HCT116 (cell line): ENCODE measurements around the gene RTL10.

ENCODE experiments used
- CEBPB ChIP-seq: IDR thresholded peaks from 2 replicates; pipeline ENCODE4 v1.6.1; 2012; ENCODE audit warnings: low read depth
- EGR1 ChIP-seq: IDR thresholded peaks from 2 replicates; pipeline ENCODE4 v1.6.1; 2012; ENCODE audit warnings: low read depth
- EZH2phosphoT487 ChIP-seq: fragments of 200-600 bp; IDR thresholded peaks from 2 replicates; pipeline ENCODE4 v1.6.1; 2018; ENCODE audit warnings: antibody characterized with exemption, borderline replicate concordance
- POLR2A ChIP-seq: IDR thresholded peaks from 2 replicates; pipeline ENCODE4 v1.7.0; 2011; ENCODE audit warnings: borderline replicate concordance; ENCODE audit not compliant: insufficient read depth, insufficient read length; ENCODE audit errors: extremely low read depth
- POLR2AphosphoS5 ChIP-seq: IDR thresholded peaks from 2 replicates; pipeline ENCODE4 v1.6.1; 2011; ENCODE audit warnings: mild to moderate bottlenecking, low read depth, low read length, moderate library complexity
- REST ChIP-seq: IDR thresholded peaks from 2 replicates; pipeline ENCODE4 v1.6.1; 2012; ENCODE audit warnings: low read depth
- SIN3A ChIP-seq: IDR thresholded peaks from 2 replicates; pipeline ENCODE4 v1.6.1; 2012; ENCODE audit warnings: low read depth
- TF ChIP-seq, protein P1 (sequence below), 3 experiments: fragments of 200-600 bp in 1 of 3; sonication (generic) in 1 of 3; IDR thresholded peaks in 2 of 3; conservative IDR thresholded peaks in 1 of 3; 2 replicates each; pipeline ENCODE4 v1.5.1; 2012 to 2017; ENCODE audit warnings: low read depth in 2 of 3, low read length in 2 of 3, antibody characterized with exemption in 1 of 3, borderline replicate concordance in 1 of 3, control low read depth in 1 of 3, mild to moderate bottlenecking in 1 of 3, mixed read lengths in 1 of 3, mixed run types in 1 of 3, moderate library complexity in 1 of 3; ENCODE audit not compliant: insufficient read depth in 1 of 3

DNA sequence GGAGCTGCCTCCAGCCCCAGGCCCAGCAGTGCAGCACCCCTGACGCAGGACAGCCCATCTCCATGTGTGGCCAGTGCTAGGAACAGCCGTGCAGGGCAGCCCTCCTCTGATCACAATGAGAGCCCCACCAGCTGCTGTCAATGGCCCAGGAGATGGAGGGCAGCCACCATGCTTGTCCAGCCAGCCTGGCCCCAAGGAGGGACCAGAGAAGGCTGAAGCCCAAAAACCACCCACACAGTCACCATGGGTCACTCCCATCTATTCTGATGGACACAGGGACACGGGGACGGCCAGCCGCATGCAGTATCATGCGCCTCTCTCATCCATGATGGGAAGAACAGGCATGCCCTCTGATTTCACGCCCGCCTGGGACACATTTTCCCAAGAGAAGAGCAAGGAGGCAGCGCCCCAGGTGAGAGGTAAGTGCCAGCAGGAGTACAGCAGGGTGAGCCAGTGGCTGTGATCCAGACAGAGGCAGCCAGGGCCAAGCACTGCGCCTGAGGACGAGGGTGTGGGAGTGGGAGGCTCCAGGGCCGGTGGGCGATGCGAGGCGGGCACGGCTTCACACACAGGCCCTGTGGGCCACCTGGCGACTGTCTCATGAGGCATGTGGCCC, 33.6 kb upstream of the RTL10 start:
- TF ChIP-seq POLR2AphosphoS5 = no peak
- TF ChIP-seq SIN3A = no peak
- no peak for TF ChIP-seq CEBPB
- no peak for TF ChIP-seq REST
- TF ChIP-seq POLR2A = no peak
- TF ChIP-seq, protein P1, sequence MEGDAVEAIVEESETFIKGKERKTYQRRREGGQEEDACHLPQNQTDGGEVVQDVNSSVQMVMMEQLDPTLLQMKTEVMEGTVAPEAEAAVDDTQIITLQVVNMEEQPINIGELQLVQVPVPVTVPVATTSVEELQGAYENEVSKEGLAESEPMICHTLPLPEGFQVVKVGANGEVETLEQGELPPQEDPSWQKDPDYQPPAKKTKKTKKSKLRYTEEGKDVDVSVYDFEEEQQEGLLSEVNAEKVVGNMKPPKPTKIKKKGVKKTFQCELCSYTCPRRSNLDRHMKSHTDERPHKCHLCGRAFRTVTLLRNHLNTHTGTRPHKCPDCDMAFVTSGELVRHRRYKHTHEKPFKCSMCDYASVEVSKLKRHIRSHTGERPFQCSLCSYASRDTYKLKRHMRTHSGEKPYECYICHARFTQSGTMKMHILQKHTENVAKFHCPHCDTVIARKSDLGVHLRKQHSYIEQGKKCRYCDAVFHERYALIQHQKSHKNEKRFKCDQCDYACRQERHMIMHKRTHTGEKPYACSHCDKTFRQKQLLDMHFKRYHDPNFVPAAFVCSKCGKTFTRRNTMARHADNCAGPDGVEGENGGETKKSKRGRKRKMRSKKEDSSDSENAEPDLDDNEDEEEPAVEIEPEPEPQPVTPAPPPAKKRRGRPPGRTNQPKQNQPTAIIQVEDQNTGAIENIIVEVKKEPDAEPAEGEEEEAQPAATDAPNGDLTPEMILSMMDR (IDR thresholded peaks at IDR 0.05 in 2 of 3, conservative IDR thresholded peaks at IDR 0.05 in 1 of 3; ENCODE audit: borderline replicate concordance in 1 of 3, insufficient read depth in 1 of 3, low read depth in 2 of 3, low read length in 2 of 3) = no peak
- no peak for TF ChIP-seq EZH2phosphoT487
- no peak for TF ChIP-seq EGR1
